Medulla oblongata (tissue), 1 donor: ENCODE measurements around the gene SH3BGRL3.
"Not testable (repeated sequence)": the region's sequence is repeated elsewhere in the genome, so short reads cannot be mapped to it uniquely, and the experiment has no call there.

Source experiments
- DNase-seq: peaks from one replicate; pipeline ENCODE4 v3.0.0-alpha.2; 2015; ENCODE audit errors: extremely low spot score

Gene SH3BGRL3

DNA sequence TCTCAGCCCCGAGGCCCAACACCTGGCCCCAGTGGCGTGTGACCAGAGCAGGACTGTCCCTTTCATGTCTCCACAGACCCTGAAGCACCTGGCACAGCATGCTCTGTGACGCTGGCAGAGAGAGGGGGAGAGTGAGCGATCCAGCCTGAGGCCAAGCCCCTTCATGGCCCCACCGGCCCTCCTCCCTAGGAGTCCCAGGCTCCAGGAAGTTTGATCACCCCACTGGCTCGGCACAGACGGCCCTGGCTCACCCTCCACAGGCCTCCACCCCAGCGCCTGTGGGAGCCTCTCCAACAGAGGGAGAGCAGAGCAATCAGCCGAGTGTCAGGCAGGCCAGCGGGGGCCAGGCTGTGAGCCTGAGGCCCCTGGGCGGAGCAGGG lies 11.0 kb downstream of the SH3BGRL3 start:
- DNase-seq = no peak

DNA sequence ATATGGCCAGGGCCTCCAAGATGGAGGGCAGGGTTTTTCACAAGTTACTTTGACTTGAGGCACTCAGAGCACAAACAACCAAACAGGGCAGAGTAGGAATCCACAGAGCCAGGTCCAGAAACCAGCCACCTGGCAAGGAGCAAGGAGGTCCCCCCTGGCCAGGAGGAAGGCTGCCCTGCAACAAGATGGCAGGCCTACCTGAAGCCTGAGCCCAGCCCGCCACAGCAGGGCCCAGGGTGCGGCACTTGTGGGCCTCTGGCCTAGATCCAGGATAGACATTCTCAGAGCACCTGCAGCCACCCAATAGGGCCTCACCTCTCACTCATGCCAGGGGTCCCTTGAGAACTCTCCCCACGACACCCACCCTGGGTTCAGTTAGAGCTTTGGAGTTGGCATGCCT lies 11.5 kb downstream of the SH3BGRL3 start:
- no peak for DNase-seq

DNA sequence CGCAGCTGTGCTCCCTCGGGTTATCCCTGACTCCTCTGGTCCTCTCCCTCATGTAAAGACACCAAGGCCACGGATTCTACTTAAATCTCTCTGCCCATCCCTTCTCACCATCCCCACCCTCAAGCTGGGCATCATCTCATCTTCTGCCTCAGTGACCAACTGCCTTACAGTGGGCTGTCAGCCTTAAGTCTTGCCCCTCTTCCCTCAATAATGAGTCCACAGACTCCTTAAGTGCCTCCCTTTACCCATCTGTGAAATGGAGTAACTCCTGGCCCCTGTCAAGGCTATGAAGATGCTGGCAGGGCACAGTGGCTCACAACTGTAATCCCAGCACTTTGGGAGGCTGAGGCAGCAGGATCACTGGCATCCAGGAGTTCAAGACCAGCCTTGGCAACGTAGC lies 12.1 kb downstream of the SH3BGRL3 start:
- no peak for DNase-seq

DNA sequence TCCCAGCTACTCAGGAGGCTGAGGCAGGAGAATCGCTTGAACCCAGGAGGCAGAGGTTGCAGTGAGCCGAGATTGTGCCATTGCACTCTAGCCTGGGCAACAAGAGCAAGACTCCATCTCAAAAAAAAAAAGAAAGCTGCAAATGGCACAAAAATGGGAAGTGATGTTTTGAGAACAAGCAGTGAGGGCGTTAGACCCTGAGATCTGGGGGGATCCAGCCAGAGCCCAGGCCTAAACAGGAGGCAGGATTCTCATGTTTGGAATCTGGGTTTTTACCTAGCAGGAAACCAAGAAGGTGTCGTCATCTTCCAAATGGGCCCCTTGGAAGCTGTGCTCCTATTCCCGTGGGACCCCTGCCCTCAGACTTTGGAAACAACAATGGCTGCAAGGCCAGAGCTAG lies 12.8 kb downstream of the SH3BGRL3 start:
- DNase-seq = not testable (repeated sequence)

DNA sequence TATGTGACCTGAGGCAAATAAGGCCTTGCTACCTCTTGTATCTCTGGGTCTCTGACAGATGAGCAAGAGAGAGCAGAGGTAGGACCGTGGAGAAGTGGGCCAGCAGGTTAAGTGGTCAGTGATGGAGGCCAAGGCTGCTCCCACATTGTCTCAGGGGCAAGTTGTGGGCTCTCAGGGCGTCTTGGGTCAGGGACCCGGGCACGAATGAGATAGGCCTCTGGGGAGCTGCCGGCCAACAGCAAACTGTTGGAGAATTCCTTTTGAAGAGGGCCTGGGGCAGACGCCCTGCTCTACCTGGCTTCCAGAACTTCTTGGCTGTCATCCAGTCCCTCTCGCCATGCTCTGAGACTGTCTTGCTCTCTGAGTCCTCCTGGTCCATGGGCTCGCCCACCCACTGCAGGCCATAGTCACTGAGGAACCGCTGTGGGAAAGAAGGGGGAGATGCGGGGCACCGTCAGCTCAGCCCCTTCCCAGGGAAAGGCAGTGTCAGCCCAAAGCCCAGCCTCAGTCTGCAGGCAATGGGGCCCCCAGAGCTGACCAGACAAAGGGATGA lies 14.1 kb downstream of the SH3BGRL3 start:
- DNase-seq = no peak

DNA sequence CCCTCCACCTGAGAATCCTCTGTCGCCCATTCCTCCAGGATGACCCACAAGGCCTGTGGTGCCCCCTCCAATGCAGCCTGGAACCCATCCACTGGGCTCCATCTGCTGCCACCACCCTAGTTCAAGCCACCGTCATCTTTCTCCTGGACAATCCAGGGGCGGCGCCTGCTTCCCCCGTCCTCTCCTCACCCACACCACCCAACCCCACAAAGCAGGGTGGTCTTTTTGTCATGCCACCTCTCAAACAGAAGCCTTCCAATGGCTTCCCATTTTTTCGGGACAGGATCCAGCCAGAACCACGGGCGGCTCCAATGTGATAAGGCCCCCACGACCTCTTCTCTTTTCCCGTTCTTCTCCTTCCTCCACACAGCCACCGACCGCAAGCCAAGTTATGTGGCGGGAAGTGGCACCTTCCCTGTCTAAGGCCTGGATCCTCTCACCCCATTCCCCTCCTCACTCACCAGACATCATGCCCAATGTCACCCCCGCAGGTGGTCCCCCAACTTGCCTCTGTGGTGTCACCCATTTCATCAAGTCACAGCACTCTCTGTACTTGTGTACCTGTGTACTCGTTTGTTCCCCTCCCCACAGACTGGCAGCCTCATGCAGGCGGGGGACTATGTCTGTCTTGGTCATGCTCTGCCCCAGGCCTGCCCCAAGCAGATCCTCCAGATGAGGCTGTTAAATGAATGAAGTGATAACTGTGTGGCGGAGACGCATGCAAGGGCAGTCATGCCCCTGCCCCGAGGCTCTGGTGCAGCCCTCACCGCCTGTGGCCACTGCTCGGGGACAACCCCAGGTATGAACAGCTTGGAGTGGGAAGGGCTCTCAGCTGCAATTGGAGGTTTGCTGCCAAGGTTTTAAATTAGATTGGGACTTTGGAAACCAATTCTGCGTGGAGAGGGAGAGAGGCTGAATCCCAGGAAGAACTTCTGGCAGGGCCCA lies 15.6 kb downstream of the SH3BGRL3 start:
- DNase-seq = no peak

DNA sequence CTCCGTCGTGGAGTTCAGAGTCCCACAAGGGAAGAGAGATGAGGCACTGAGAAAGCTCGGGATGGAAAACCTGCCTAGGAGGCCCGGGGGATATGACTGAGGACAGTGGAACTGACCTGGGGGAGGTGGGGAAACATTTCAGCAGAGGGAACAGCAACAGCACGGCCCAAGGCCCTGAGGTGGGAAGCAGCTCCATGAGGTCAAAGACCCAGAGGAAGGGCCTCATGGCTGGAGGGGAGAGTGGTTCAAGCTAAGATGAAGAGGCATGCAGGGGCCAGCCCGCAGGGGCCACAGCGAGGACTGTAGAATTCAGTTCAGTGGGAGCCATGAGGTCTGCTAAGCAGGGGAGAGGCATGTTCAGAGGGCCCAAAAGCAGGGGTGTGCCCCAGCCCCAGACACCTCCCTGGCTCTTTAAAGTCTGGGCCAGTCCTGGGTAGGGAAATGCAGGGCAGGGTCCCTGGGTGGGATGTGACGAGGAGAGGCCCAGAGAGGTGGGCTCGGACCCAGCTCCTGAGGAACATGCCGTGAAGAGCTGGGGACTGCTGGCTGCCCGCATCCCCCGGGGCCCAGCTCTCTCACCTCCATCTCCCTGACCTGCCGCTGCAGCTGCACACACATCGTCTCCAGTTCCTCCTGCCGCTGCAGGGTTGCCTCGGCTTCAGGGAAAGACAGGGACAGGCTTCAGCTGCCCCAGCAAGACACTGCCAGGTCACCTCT lies 16.6 kb downstream of the SH3BGRL3 start:
- no peak for DNase-seq

DNA sequence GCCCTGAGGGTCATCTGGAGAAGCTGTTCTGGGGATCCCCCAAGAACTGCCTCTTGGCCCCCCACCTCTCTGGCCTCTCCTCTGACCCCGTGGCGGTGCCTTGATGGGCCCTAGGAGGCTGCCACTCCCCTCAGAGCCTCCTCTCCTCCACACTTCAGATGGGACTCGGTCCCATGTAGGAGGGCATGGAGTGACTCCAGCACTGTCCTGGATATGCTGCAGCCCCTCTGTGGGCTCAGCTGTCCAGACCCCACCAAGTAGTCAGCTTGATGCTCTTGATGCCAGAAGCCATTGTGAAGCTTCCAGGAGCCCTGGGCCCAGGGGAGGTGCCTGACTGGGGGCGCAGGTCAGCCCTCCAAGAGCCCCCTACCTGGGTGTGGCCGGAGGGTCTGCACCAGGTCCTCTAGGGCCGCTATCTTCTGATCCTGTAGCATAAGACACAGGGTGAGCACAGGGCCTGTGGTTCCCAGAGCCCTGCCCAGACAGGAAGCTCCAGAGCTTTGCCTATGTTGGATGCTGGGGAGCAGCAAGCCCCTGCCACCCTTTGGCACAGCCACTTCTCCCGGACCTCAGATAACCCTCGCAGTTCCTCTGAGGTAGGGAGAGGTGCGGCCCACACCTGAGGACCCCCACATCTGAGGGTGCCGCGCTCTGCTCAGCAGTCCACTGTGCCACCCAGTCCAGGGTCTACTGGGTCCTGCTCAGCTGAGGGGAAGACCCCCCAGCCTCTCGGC lies 17.3 kb downstream of the SH3BGRL3 start:
- no peak for DNase-seq

DNA sequence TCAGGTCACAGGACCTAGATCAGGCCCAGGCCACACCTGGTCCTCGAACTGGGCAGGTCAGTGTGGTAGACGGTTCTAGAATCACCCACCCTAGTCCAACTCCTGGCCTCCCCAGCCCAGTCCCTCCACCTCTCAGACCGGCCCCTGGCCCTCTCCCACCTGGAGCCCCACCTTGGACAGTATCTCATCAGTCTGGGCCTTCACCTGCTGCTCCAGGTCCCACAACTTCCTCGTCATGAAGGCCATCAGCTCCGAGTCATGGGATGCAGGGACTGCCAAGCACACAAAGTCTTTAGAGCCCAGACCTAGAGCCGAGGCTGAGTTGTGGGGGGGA lies 17.9 kb downstream of the SH3BGRL3 start:
- no peak for DNase-seq

DNA sequence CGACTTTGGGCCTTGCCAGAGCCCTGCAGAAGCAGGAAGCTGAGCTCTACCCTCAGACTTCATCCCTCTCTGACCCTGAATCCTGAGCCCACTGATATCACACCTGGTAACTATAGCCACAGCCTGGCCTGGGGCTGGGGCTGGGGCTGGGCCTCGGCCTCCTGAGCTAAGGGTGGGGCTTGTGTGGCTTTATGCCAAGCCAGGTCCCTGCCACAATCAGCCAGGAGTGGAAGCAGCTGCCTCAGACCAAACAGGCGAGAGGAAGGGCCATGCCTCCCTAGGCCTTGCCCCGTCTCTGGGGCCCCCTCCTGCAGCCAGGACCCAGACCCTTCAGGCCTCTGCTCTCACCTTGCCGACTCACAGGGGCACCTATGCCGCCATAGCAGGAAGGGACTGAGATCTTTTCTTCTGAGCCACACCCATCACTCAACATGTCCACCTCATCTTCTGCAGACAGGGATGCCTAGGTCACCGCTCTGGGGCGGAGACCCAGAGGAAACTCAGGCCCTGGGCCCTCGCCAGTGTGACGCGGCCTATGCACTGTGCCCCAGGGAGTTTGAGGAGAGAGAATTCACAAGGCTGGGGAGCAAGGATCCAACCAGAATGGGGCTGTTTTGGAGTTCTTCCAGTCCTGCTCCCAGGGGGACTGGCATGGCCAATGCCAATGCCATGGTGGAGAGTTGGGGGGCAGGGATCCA lies 20.8 kb downstream of the SH3BGRL3 start:
- no peak for DNase-seq

DNA sequence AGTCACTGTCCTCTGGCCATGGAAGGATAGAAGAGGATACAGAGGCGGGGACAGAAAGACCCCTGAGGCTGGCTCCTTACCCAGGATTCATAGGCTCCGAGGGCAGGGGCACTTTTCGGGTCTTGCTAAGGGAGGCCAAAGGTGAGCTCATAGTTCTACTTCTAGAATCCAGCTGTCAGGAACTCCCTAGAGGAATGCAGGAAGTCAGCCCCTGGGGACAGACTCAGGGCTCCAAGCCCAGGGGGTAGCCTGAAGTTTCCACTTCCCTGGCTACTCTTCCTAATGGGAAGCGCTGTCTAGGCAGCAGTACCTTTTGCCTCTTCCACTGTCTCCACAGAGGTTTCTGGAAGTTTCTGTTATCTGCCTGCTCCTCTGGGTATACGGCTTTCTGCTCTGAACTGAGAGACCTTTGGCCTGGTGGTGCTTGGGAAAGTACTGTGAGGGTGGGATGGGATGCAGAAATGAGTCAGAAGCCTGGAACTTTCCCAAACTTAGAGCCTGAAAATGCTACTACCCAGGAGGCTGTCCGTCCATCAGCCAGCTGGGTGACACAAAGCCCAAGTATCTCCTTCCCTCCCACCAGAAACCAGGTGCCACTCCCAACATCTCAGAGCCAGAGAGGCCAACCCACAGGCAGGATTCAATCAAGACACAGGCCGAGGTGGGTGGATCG lies 23.0 kb downstream of the SH3BGRL3 start:
- no peak for DNase-seq

DNA sequence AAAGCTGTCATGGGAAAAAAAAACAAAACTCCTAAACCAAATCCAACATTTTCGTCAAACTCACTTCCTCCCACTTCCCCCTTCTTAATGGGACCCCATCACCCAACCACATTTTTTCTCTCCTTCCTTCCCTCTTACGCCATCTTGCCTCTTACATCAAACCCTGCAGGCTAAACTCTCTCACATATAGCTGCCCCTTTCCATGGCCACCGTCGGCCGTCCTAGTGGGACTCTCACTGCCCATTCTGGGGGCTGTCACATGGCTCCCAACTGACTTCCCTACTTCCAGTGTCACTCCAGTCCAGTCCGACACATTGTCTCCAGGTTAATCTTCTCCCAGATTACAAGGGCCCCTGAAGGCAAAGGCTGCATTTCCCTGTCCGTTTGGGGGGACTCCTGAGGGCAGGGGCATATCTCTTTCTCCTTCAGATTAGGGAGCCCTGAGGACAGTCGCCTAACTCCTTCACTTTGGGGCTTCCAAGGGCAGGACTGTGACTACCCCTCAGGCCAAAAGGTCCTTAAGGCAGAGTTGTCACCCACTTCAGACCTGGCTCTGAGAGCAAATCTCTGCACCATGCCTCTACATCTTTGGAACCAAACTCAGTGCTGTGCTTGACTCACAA lies 25.9 kb downstream of the SH3BGRL3 start:
- no peak for DNase-seq

DNA sequence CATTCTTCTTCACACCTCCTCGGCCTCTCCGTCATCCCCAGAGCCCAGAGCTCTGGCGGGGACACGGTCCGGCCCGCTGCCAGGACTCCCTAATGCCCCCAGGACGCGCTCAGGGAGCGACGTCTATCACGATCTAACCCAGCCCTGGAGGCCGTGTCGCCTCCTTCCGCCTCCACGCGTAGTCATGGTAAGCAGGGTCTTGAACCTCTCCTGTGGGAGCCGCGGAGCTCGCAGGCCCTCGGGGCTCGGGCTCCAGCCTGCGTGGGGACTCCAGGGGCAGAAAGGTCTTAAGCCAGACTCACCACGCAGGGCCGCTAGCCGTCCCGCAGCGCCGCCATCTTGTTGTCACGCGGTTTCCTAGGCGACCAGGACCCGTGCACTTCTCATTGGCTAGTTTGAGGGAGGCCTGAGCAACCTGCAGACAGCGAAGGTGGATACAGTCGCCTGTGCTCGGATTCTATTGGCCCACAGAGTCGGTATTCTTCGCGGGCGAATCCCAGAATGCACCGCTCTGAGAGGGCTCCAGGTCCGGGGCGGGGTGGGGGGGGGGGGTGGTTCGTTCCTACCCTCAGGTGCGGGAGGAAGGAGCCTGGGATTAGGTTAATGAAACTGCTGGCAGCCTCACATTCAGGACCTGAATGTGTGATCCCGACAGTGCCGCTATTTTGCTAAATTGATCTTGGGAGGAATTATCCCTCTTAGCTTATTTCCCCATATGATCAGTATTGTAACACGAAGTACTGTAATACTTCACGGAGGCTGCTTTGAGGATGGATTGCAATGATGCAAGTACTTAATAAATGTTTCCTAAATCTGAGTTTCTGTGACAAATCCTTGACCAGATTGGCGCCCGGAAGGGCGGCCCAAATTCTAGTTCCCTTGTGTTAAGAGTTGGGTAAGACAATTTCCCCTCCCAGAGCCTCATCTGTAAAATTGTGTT lies 26.7 kb downstream of the SH3BGRL3 start, which contains the start of gene UBXN11:
UBXN11 (minus strand) TSS at position 347 of the 940 bp plus-strand sequence. CDS start 3,753 bp downstream, outside the sequence.
- DNase-seq = peak; percentile 83

DNA sequence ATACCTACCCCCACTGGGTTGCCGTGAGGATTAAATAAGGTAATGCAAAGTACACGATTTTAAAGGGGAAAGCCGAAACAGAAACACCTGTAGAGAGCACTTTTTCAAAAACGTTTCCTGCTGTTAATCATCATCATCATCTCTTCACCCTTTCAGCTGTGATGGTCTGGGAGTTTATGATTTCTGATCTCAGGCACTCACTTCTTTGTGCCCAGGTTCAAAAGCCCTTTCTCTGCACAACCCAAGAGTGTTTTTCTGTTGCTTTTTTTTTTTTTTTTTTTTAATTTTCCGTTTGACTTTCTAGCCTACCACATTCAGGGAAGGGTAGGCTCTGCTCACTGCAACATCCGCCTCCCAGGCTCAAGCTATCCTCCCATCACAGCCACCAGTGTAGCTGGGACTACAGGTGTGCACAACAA lies 27.5 kb downstream of the SH3BGRL3 start:
- no peak for DNase-seq

DNA sequence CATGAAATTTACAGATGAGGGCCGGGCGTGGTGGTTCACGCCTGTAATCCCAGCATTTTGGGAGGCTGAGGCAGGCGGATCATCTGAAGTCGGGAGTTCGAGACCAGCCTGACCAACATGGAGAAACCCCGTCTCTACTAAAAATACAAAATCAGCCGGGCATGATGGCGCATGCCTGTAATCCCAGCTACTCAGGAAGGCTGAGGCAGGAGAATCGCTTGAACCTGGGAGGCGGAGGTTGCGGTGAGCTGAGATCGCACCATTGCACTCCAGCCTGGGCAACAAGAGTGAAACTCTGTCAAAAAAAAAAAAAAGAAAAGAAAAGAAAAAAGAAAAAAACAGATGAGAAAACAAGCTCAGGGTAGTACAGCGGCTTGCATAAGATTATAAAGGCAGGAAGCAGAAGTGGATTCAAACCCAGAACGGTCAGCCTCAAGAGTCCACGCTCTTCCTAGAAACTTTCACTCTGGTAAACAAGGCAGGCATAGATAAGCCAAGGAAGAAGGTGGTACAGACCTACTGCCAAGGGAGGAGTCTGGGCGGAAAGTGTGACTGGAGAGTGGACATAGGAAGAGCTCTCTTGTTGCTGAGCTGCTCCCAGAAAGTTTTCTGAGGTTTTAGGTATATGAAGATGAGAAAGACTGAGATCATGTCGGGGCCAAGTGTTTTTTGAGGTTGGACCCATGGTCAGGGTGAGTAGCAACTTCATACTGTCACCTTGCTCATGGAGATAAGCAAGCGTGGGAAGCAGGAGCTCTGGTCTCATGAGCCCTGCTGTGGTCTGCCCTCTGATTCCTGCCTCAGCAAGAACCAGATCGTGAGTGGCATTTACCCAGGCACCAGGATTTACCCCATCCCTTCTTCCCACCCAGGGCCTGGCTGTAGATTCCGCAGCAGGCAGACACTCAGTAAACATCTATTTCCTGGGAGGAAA lies 28.3 kb downstream of the SH3BGRL3 start:
- DNase-seq = not testable (repeated sequence)

DNA sequence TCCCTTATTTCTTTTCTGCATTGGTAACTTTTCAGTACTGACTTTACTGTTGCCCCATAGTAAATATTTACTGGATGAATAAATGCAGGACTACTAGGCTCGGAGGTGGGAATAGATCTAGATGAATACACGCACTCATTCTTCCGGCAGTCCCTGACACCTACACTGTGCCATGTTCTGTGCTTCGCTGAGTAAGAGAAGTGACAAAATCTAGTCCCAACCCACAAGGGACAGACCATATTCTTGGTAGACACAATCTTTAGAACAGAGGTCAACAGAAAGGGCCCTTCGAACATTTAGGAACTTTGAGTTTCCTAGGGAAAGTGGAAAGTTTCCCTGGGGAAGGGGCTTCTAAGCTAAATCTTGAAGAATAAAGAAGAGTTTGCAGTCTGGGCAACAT lies 34.6 kb downstream of the SH3BGRL3 start:
- no peak for DNase-seq

DNA sequence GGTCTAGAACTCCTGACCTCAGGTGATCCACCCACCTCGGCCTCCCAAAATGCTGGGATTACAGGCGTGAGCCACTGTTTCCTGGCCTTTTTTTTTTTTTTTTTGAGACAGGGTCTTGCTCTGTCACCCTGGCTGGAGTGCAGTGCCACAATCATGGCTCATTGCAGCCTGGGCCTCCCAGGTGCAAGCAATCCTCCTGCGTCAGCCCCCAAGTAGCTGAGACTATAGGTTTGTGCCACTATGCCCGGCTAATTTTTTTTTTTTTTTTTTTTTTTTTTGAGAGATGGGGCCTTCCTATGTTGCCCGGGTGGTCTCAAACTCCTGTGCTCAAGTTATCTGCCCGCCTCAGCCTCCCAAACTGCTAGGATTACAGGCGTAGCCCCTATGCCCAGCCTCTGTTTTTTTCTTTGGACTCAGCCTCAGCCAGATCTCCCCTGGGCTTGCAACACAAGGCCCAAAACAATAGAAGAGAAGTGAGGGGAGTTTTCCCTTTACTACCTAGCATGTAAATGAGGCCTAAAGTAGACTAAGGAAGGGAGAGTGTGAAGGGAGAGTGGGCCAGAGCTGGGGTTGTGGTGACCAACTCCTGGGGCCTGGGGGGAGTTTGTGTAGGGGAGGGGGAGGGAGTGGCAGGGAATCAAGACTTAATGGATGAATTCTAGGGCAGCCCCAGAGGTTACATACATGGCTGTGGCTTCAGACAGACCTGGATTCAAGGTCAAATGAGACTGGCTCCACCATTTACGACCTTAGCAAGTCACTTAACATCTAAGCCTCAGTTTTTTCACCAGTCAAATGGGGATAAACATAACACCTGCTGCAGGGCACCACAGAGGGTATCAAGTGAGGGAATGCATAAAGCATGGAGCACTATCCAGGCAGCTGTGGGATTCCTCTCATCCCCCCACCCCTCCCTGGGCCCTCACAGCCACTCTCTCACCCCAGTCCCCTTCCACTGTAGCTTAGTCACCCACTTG lies 36.3 kb downstream of the SH3BGRL3 start:
- DNase-seq = no peak
